Smooth muscle cell (in vitro differentiated cells): ENCODE measurements around the gene PBRM1. TPM values are rescaled to one million over a fixed set of nuclear protein-coding genes. Genes with fewer than 3 reads are reported as not detected.

Experiments used
- DNase-seq: peaks from one replicate; lab custom pipeline; 2025; ENCODE audit not compliant: unreplicated experiment; lab: John Stamatoyannopoulos, UW
- H2AFZ ChIP-seq: fragments of 200-600 bp; sonication (generic); 2 replicates; pipeline ENCODE4 v1.6.0; 2016; ENCODE audit warnings: antibody characterized with exemption, low read depth, mild to moderate bottlenecking
- H3F3A ChIP-seq: fragments of 200-600 bp; sonication (generic); 2 replicates; pipeline ENCODE4 v1.6.0; 2017; ENCODE audit warnings: antibody characterized with exemption, low read depth
- H3K27ac ChIP-seq: fragments of 200-600 bp; sonication (generic); 2 replicates; pipeline ENCODE4 v1.5.1; 2016; ENCODE audit warnings: low read depth, mild to moderate bottlenecking
- H3K27me3 ChIP-seq: fragments of 200-600 bp; sonication (generic); 2 replicates; pipeline ENCODE4 v1.6.1; 2016; ENCODE audit warnings: low read depth, mild to moderate bottlenecking
- H3K36me3 ChIP-seq: fragments of 200-600 bp; sonication (generic); 2 replicates; pipeline ENCODE4 v1.5.1; 2016; ENCODE audit warnings: low read depth
- H3K4me1 ChIP-seq: fragments of 200-600 bp; sonication (generic); 2 replicates; pipeline ENCODE4 v1.5.1; 2016; ENCODE audit warnings: low read depth
- H3K4me2 ChIP-seq: fragments of 200-600 bp; sonication (generic); 2 replicates; pipeline ENCODE4 v1.6.0; 2016; ENCODE audit warnings: mild to moderate bottlenecking
- H3K4me3 ChIP-seq: fragments of 200-600 bp; sonication (generic); 2 replicates; pipeline ENCODE4 v1.5.1; 2016; ENCODE audit warnings: mild to moderate bottlenecking
- H3K79me2 ChIP-seq: fragments of 200-600 bp; sonication (generic); 2 replicates; pipeline ENCODE4 v1.6.0; 2016; ENCODE audit warnings: low read depth, mild to moderate bottlenecking
- H3K9ac ChIP-seq: fragments of 200-600 bp; sonication (generic); 2 replicates; pipeline ENCODE4 v1.6.0; 2016; ENCODE audit warnings: low read depth
- H3K9me3 ChIP-seq: fragments of 200-600 bp; sonication (generic); replicated peaks from 2 replicates; pipeline ENCODE4 v1.5.1; 2016; ENCODE audit warnings: low read depth
- H4K20me1 ChIP-seq: fragments of 200-600 bp; sonication (generic); 2 replicates; pipeline ENCODE4 v1.6.0; 2016; ENCODE audit warnings: low read depth
- WGBS: methylation state at CpG from one replicate; pipeline ENCODE4 v1.1.7; 2016; ENCODE audit warnings: low lambda C conversion rate; 5-methylcytosine and 5-hydroxymethylcytosine counted together
- polyA plus RNA-seq: library from polyadenylated mRNA; unstranded; fragments of >200 nt; fragmentation: Nextera tagmentation; extraction: Ambion mirVana; gene quantifications from 2 replicates; pipeline ENCODE4 v1.2.1, GENCODE V29; 2016
- total RNA-seq: library from RNA; depleted of rRNA; stranded (reverse); fragments of >200 nt; gene quantifications from 2 replicates; pipeline ENCODE4 v1.2.3, GENCODE V29; 2014
- TF ChIP-seq, protein P1 (sequence below): fragments of 200-600 bp; sonication (generic); IDR thresholded peaks from 2 replicates; pipeline ENCODE4 v1.5.1; 2017; ENCODE audit warnings: borderline replicate concordance, mild to moderate bottlenecking, antibody characterized with exemption; ENCODE audit not compliant: insufficient read depth, poor library complexity, severe bottlenecking

The PBRM1 gene
- total and polyA plus RNA-seq, 2 experiments from 2014 or later: 27.6 to 62.8 TPM

GRCh38 chr3:52533623-52534280, 152.0 kb downstream of the PBRM1 start, which contains the start of gene NT5DC2:
NT5DC2 (minus strand) TSS chr3:52533857; CDS start chr3:52533737, 120 bp downstream.
- H3K27ac ChIP-seq: peak within 1 kb of the TSS; percentile 89
- H3K9ac ChIP-seq: peak within 1 kb of the TSS; percentile 88
- H3K4me3 ChIP-seq: peak within 1 kb of the TSS; percentile 89
- no peaks in the 10 kb centered on the region for H3F3A ChIP-seq
- H3K9me3 ChIP-seq: no peaks in the 10 kb centered on the region
- TF ChIP-seq, protein P1, sequence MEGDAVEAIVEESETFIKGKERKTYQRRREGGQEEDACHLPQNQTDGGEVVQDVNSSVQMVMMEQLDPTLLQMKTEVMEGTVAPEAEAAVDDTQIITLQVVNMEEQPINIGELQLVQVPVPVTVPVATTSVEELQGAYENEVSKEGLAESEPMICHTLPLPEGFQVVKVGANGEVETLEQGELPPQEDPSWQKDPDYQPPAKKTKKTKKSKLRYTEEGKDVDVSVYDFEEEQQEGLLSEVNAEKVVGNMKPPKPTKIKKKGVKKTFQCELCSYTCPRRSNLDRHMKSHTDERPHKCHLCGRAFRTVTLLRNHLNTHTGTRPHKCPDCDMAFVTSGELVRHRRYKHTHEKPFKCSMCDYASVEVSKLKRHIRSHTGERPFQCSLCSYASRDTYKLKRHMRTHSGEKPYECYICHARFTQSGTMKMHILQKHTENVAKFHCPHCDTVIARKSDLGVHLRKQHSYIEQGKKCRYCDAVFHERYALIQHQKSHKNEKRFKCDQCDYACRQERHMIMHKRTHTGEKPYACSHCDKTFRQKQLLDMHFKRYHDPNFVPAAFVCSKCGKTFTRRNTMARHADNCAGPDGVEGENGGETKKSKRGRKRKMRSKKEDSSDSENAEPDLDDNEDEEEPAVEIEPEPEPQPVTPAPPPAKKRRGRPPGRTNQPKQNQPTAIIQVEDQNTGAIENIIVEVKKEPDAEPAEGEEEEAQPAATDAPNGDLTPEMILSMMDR: no peak
- H3K36me3 ChIP-seq: no peaks in the 10 kb centered on the region
- peak within 1 kb of the TSS; percentile 96 for H3K4me2 ChIP-seq
- DNase-seq: peak; percentile 38
- H3K4me1 ChIP-seq: peaks cover 45% of the 10 kb centered on the region
- H2AFZ ChIP-seq: no peak within 1 kb of the TSS
- peaks cover 48% of the 10 kb centered on the region for H3K79me2 ChIP-seq
- no peaks in the 10 kb centered on the region for H3K27me3 ChIP-seq
- 0% methylated on average over 22 of the region's 91 CpGs for WGBS
- H4K20me1 ChIP-seq: peaks cover 51% of the 10 kb centered on the region

DNA sequence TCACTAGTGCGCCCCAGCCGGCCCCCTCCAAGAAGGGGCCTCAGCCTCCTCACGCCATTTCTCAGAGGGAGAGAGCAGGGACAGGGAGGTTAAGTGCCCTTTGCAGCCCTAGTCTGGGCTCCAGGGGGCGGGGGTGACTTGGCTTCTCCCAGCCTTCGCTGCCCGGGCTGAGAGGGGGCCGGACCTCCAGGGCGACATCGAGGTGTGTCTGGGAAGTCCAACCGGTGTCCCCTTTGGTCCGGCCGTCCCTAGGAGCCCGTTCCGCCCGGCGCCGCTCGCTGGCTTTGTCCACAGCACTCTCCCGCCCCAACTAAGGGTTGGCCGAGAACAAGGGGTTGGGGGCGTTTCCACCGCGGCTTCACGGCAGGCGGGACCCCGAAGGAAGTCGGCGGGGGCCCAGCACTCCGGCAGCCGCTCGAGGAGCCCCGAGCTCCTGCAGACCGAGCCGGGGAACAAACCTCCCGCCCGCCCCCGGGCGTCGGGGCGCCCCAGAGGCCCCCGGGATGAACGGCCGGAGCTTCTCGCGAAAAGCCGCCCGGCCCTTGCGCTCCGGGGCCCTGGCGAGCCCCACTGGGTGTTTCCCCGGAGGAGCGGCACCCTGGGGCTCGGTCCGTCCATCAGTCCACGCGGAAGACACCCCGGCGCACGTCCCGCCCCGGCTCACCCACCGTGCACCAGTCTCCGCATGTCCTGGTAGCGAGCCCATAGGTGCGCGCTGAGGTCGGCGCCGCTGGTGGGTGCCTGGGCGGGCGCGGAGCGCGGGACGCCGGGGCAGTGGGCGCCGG, 152.7 kb downstream of the PBRM1 start:
- peaks cover 44% of the 10 kb centered on the region for H3K4me1 ChIP-seq
- H3K27ac ChIP-seq: peak overlapping the region; percentile 89
- no peaks in the 10 kb centered on the region for H3F3A ChIP-seq
- WGBS: 3% methylated on average over 54 of the region's 78 CpGs
- DNase-seq: no peak
- H3K9ac ChIP-seq: peak overlapping the region; percentile 88
- no peaks in the 10 kb centered on the region for H3K27me3 ChIP-seq
- no peaks in the 10 kb centered on the region for H3K36me3 ChIP-seq
- H3K79me2 ChIP-seq: peaks cover 41% of the 10 kb centered on the region
- no peaks in the 10 kb centered on the region for H3K9me3 ChIP-seq
- TF ChIP-seq, protein P1: no peak
- H3K4me2 ChIP-seq: peak overlapping the region; percentile 92
- peak overlapping the region; percentile 89 for H3K4me3 ChIP-seq
- H2AFZ ChIP-seq: no peak overlapping the region
- peaks cover 46% of the 10 kb centered on the region for H4K20me1 ChIP-seq

GRCh38 chr3:52532517-52532837, 153.2 kb downstream of the PBRM1 start:
- Histone ChIP-seq H3K36me3 (no peaks in the 10 kb centered on the region), H3K4me2 (peak overlapping the region; percentile 92), H3K9me3 (no peaks in the 10 kb centered on the region), H4K20me1 (peaks cover 46% of the 10 kb centered on the region), H3K79me2 (peaks cover 35% of the 10 kb centered on the region), H3K27ac (peak overlapping the region; percentile 89), H2AFZ (no peak overlapping the region), H3F3A (no peaks in the 10 kb centered on the region), H3K9ac (peak overlapping the region; percentile 88), H3K4me1 (peaks cover 38% of the 10 kb centered on the region), H3K27me3 (no peaks in the 10 kb centered on the region), H3K4me3 (peak overlapping the region; percentile 89)
- WGBS: 5% methylated on average over 5 of the region's 5 CpGs
- no peak for DNase-seq
- TF ChIP-seq, protein P1: no peak
